Breast epithelium (tissue), 4 donors: ENCODE measurements around the gene FAM162A. TPM values are rescaled to one million over a fixed set of nuclear protein-coding genes. Genes with fewer than 3 reads are reported as not detected.

Source experiments
- DNase-seq, 2 donors: peaks; one replicate each; pipeline ENCODE4 v3.0.0-alpha.2; 2019; ENCODE audit warnings: low spot score in 2 of 2
- H3K27ac ChIP-seq, 2 donors: fragments of 200-600 bp; sonication (generic) in 1 of 2; one replicate each; pipeline ENCODE4 v1.5.1; 2016 to 2019; ENCODE audit warnings: mild to moderate bottlenecking in 1 of 2
- H3K27me3 ChIP-seq, 2 donors: fragments of 200-600 bp; sonication (generic) in 1 of 2; one replicate each; pipeline versions ENCODE4 v1.5.1 to v1.6.0; 2017 to 2019; ENCODE audit warnings: control low read depth in 1 of 2, mild to moderate bottlenecking in 1 of 2
- H3K36me3 ChIP-seq: fragments of 200-600 bp; one replicate; pipeline ENCODE4 v1.5.1; 2019
- H3K4me1 ChIP-seq, 2 donors: fragments of 200-600 bp; sonication (generic); one replicate each; pipeline ENCODE4 v1.5.1; 2016 to 2019; ENCODE audit warnings: control low read depth in 1 of 2
- H3K4me3 ChIP-seq, 3 donors: fragments of 200-600 bp; sonication (generic); 1 replicate in 2 of 3; 2 replicates in 1 of 3; pipeline ENCODE4 v1.5.1; 2016 to 2019; ENCODE audit warnings: mild to moderate bottlenecking in 3 of 3, moderate library complexity in 2 of 3
- H3K9me3 ChIP-seq, 2 donors: fragments of 200-600 bp; sonication (generic) in 1 of 2; one replicate each; pipeline ENCODE4 v1.5.1; 2016 to 2019; ENCODE audit warnings: control low read depth in 1 of 2
- CTCF ChIP-seq, 3 donors: fragments of 450-650 bp; IDR thresholded peaks; one replicate each; pipeline ENCODE4 v1.5.1; 2016 to 2017; ENCODE audit warnings: antibody characterized with exemption in 3 of 3, mild to moderate bottlenecking in 3 of 3, moderate library complexity in 3 of 3
- POLR2A ChIP-seq: fragments of 450-650 bp; IDR thresholded peaks from one replicate; pipeline ENCODE4 v1.6.1; 2016; ENCODE audit warnings: antibody characterized with exemption, mild to moderate bottlenecking, moderate library complexity
- POLR2AphosphoS5 ChIP-seq, 3 donors: sonication (generic); formaldehyde crosslinking; IDR thresholded peaks; one replicate each; pipeline ENCODE4 v1.6.1; 2017; ENCODE audit warnings: antibody characterized with exemption in 3 of 3
- intact Hi-C: fragments of 100-400 bp; cut with DNase I; formaldehyde crosslinking; loops from one replicate; pipeline ENCODE4 v1.15.1; 2023; ENCODE audit warnings: low total_unique reads
- total RNA-seq, 3 donors: library from RNA; depleted of rRNA; stranded (reverse); fragments of >200 nt; gene quantifications; one replicate each; pipeline ENCODE4 v1.1.0, GENCODE V29; 2016

Gene FAM162A
- total RNA-seq, 3 donors from 2014 or later, result 19.3 to 27.2 (median 26.5) TPM

- no peaks in the 10 kb centered on the region for H3K9me3 ChIP-seq
- peak overlapping the region in 1 of 2 donors; percentile 90 for H3K27ac ChIP-seq
- TF ChIP-seq POLR2AphosphoS5 (IDR thresholded peaks at IDR 0.05), result no peak
- TF ChIP-seq POLR2A, result no peak
- no peak for TF ChIP-seq CTCF (IDR thresholded peaks at IDR 0.05)
- intact Hi-C loops, result no loop called here
- H3K4me1 ChIP-seq, result peaks cover 0 to 8% of the 10 kb centered on the region in 2 donors
- H3K4me3 ChIP-seq, result no peak overlapping the region
- H3K36me3 ChIP-seq, result no peaks in the 10 kb centered on the region
- no peaks in the 10 kb centered on the region for H3K27me3 ChIP-seq
- DNase-seq, result no peak
Observed at GRCh38 chr3:122414391-122414790, 30.4 kb downstream of the FAM162A start.

- peaks cover 0 to 8% of the 10 kb centered on the region in 2 donors for H3K4me1 ChIP-seq
- intact Hi-C loops, result no loop called here
- peak in 1 of 2 donors; percentile 44 for DNase-seq
- TF ChIP-seq POLR2A, result no peak
- TF ChIP-seq POLR2AphosphoS5 (IDR thresholded peaks at IDR 0.05), result no peak
- TF ChIP-seq CTCF (IDR thresholded peaks at IDR 0.05), result no peak
- H3K4me3 ChIP-seq, result peak overlapping the region; percentile 68 to 78 (median 75)
- H3K27ac ChIP-seq, result peak overlapping the region; percentile 90
- H3K9me3 ChIP-seq, result no peaks in the 10 kb centered on the region
- no peaks in the 10 kb centered on the region for H3K27me3 ChIP-seq
- no peaks in the 10 kb centered on the region for H3K36me3 ChIP-seq
Observed at GRCh38 chr3:122415104-122415744, 31.2 kb downstream of the FAM162A start.

DNA sequence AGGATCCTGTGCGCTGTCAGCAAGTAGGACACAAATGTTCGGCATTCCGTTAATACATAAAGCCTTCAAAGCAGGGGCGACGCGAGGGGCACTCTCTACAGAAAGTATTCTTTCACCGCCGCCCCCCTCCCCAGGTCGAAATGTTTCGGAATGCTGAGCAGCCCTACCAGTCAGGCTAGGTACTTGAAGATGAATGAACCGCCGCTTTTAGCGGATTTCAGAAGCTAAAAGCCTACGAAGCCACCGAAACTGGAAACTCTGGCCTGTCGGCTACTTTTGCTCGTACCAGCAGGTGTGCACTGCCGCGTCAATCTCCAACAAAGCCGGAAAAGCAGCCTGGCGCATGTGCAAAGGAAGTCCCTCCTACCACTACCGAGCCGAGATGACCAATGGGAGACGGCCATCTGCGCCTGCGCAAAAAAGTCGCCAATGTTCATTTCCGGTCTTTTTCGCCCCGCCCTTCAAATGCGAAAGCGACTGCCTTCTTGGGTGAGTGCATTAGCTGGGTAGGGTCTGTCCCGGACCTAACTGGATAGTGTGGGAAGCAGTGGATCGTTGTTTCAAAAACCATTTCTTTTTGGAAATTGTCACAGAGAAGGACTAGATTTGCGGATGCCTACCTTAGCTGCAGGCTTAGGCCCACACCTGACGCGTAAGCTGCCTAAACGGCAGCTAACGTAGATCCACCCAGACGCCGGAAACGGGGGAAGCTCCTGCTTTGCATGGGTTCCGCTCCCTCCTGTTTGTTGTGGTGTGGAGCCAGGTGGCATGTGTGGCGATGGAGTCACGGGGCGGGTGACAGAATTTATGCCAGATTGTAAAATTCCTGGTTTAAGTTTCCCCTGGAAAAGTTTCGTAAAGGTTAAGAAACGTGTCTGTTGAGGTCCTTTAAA lies 32.0 kb downstream of the FAM162A start, which contains the start of gene WDR5B:
TSS of gene WDR5B (minus strand) at position 301 of the 893 bp plus-strand sequence. CDS start 534 bp downstream, outside the sequence.
- peak within 1 kb of the TSS; percentile 68 to 78 (median 75) for H3K4me3 ChIP-seq
- TF ChIP-seq POLR2AphosphoS5 (IDR thresholded peaks at IDR 0.05) (peak; percentile 80 to 98 (median 95)), CTCF (IDR thresholded peaks at IDR 0.05) (peak in 2 of 3 donors; percentile 12 to 27), POLR2A (peak; percentile 75)
- no peaks in the 10 kb centered on the region for H3K36me3 ChIP-seq
- no peaks in the 10 kb centered on the region for H3K9me3 ChIP-seq
- peaks cover 0 to 8% of the 10 kb centered on the region in 2 donors for H3K4me1 ChIP-seq
- peak within 1 kb of the TSS; percentile 90 for H3K27ac ChIP-seq
- H3K27me3 ChIP-seq, result no peaks in the 10 kb centered on the region
- intact Hi-C loops, result no loop called here
- peak; percentile 97 to 99 for DNase-seq

DNA sequence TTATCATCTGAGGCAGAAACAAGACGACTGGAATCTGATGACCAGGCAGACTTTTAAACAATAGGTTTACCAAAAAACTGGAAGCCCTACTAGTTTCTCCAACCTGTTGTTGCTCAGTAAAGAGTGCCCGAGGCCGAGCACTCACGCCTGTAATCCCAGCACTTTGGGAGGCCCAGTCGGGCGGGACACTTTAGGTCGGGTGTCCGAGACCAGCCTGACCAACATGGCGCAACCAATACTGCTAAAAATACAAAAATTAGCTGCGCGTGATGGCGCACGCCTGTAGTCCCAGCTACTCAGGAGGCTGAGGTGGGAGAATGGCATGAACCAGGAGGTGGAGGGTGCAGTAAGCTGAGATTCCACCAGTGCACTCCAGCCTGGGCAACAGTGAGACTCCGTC lies 33.0 kb downstream of the FAM162A start:
- no peaks in the 10 kb centered on the region for H3K9me3 ChIP-seq
- no peak for TF ChIP-seq CTCF (IDR thresholded peaks at IDR 0.05)
- TF ChIP-seq POLR2AphosphoS5 (IDR thresholded peaks at IDR 0.05), result no peak
- TF ChIP-seq POLR2A, result no peak
- H3K27me3 ChIP-seq, result no peaks in the 10 kb centered on the region
- H3K4me3 ChIP-seq, result peak overlapping the region; percentile 68 to 78 (median 75)
- intact Hi-C loops, result no loop called here
- H3K4me1 ChIP-seq, result peaks cover 0 to 8% of the 10 kb centered on the region in 2 donors
- H3K36me3 ChIP-seq, result no peaks in the 10 kb centered on the region
- DNase-seq, result no peak
- H3K27ac ChIP-seq, result peak overlapping the region; percentile 90

DNA sequence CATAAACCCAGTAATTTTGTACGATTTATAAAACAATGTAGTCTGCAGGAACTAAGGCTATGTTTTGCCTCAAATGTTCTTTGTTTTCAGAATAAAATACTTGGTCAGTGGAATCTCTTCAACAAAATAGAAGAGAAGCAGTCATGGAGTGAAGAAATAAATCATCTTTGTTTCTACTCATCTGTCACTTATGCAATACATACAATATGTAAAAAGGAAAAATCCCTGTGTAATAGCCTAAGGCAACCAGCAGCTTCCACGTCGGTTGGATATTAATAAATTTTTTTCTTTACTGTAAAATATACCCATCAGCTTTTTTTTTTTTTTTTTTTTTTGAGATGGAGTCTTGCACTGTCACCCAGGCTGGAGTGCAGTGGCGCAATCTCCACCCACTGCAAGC lies 37.1 kb downstream of the FAM162A start:
- Histone ChIP-seq H3K27me3 (no peaks in the 10 kb centered on the region), H3K9me3 (no peaks in the 10 kb centered on the region), H3K4me3 (no peak overlapping the region), H3K4me1 (no peaks in the 10 kb centered on the region), H3K27ac (no peak overlapping the region), H3K36me3 (peaks cover 6% of the 10 kb centered on the region)
- TF ChIP-seq POLR2A, result no peak
- TF ChIP-seq POLR2AphosphoS5 (IDR thresholded peaks at IDR 0.05), result no peak
- TF ChIP-seq CTCF (IDR thresholded peaks at IDR 0.05), result no peak
- intact Hi-C loops, result no loop called here
- no peak for DNase-seq
